GM19351 (cell line): Measurements from ENCODE around the gene LIPA.
"Not testable (repeated sequence)": the region's sequence is repeated elsewhere in the genome, so short reads cannot be mapped to it uniquely, and the experiment has no call there.

Experiments used
- ATAC-seq: cut with Tn5 transposase; IDR thresholded peaks from one replicate; pipeline ENCODE4 v1.9.1; 2021; ENCODE audit warnings: mild to moderate bottlenecking, moderate library complexity; ENCODE audit not compliant: unreplicated experiment

Gene LIPA

GRCh38 chr10:89271532-89271931 lies 20.0 kb upstream of the LIPA start:
- ATAC-seq, result no peak

GRCh38 chr10:89270153-89270483 lies 18.5 kb upstream of the LIPA start:
- ATAC-seq, result no peak

GRCh38 chr10:89269433-89270152 lies 18.0 kb upstream of the LIPA start:
- ATAC-seq, result no peak

DNA sequence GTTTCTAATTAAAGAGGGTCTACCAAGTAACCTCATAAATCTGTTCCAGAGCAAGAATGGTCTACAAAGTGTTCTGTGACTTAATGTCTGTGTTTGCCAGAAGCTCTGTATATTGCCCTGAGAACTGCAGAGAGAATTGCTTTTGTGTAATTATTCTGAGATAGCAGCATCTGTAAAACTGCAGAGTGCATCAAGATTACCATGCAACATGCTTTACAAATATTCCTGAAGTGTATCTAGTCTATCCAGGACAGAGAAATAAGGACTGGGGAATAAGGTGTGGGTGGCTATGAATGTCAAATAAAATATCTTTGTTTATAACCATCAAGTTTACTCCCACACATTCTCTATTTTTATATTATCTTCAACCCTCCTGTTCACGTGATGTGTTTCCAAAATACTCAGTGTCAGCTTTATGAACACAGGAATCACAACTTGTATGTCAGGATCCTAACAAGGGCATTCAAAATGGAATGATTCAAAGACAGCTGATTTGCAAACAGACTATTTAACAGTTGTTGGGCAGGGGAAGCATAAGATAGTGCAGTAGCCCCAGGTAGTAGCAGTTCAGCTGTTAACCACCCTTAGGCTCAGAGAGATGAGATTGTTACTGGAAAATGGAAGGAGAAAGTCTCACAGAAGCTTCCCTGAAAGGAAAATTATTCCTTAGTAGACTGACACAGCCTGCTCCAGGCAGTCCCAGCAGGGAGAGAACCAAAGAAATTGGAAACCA lies 15.3 kb upstream of the LIPA start:
- no peak for ATAC-seq

GRCh38 chr10:89263531-89263930 lies 12.0 kb upstream of the LIPA start:
- no peak for ATAC-seq

DNA sequence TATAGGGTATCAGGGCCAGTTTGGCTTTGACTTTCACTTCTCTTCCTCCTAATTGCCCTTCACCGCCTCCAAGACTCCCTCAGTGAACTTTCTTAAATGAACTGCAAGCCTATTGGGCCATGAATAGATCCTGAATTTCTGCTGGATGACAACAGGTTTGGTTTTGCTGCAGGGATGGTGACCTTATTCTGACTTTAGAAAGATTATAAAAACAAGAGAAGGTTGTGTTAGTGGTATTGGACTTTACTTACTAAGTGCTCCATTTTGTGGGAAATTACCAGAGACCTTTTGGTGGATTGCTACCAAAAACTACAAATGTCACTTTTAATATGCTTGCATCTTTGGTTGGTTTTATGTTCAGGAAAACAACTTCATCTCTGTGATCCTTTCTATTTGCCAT lies 11.5 kb upstream of the LIPA start:
- ATAC-seq, result no peak

DNA sequence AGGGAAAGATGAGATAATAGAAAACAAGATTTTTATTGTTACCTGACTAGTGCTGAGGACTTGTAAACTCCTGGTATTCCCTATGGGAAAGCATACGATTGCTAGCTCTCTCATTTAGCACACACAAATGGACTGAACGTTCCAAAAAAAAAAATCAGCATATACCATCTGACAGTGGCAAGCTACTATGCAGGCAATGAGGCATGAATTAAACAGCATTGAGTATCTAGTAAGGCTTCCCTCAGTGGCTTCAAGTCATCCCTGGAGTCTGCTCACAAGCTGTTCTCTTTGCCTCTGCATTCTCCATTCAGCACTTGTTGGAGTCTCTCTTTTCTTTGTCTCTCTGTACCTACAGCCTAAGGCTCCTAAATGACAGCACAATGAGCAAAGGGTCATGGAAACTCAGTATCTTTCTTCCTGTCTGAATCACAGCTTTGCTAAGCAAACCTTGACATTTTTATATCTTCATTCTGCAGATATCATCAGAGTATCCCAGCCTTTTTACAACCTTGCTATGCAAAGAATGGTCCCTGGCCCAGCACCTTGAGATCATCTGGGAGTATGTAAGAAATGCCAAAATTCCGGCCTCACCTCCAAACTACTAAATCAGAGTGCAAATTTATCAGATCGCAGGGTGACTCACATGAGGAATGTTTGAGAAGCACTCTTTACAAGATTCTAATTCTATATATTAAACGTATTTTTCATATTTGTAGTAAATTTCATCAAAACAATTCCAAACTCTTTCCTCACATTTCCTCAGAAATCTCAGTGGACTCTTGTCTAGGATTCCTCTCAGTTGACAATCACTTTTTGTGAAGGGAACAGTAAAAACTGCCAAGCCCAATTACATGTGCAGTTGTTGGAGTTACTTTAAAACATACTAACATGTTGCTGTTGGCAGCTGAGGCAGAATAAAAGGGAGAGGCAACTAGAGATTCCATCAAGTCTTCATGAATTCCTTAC lies 10.8 kb upstream of the LIPA start:
- no peak for ATAC-seq

- no peak for ATAC-seq
These were observed 7.3 kb upstream of the LIPA start for GRCh38 chr10:89258881-89259280.

- no peak for ATAC-seq
These were observed 6.0 kb upstream of the LIPA start for GRCh38 chr10:89257581-89257980.

DNA sequence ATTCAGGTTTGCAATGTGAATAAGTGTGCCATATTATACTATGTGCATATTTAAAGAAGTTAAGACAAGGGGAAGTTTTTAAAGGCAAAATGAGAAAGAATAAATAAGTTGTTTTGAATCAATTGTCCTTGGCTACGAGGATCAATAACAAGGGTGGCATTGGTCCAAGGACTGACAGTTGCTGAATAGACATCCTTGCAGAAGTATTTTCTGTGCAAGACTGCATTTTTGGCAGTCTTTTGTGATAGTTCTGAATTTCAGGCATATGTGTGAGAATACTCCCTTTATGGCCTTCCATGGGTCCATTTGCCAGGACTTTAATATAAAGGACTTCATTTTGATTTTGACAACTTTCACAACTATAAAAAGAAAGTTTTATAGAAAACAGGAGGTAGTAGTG lies 5.4 kb upstream of the LIPA start:
- ATAC-seq, result no peak

DNA sequence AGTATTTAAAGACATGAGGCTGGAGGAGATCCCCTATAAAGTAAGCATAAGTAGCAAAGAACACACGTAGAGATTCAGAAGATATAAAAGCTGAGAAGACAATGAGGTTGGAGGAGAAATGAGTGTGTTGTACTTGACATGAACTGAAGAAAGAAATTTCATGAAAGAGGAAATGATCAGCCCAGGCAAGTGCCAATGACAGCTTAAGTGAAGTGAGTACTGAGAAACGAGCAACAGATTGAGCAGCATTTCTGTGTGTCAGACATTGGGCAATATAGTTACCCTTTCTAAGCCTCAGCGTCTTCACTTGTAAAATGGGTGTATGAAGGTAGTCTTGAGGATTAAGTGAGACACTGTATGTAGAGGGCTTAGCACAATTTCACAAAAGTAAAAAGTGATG lies 4.8 kb upstream of the LIPA start:
- no peak for ATAC-seq

DNA sequence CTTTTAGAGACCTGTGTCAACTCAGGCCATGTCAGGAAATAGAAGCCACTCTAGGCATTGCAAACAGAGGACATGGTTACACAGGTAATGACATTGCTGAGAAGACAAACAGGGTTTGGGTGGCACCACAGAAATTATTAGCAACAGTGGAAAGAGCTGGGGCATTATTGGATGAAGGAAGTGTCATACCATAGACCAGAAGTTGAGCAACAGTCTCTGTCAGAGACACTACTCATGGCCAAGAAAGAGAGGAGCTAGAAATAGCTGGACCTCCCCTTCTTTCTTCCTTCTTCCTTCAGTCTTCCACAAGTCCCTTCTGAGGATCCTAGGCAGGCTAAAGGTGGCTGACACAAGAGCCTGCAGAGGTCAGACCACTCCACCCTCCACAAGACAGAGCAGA lies 4.2 kb upstream of the LIPA start:
- no peak for ATAC-seq

- not testable (repeated sequence) for ATAC-seq
These were observed 3.6 kb upstream of the LIPA start for GRCh38 chr10:89255091-89255579.

- no peak for ATAC-seq
These were observed 630 bp upstream of the LIPA start for GRCh38 chr10:89252225-89252585.

- no peak for ATAC-seq
These were observed 638 bp downstream of the LIPA start for GRCh38 chr10:89250865-89251408.

DNA sequence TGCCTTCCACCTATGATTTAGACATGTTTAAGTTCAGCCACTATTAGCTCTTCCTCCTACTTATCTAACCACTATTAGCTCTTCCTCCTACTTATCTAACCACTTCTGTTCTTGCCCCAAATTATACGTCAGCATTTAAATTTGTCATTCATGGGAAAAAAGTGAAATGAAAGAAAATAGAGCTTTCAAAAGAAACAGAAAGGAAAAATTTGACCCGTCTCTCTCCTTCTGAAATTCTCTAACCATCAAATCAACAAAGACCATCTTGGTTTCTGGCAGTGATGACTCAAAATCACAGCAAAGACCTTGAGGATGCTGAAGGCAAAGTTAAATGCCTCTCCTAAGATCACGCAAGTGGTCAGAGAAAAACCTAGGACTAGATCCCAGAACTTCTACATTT lies 2.6 kb downstream of the LIPA start:
- ATAC-seq, result no peak

- ATAC-seq, result not testable (repeated sequence)
These were observed 4.0 kb downstream of the LIPA start for GRCh38 chr10:89247623-89248022.

DNA sequence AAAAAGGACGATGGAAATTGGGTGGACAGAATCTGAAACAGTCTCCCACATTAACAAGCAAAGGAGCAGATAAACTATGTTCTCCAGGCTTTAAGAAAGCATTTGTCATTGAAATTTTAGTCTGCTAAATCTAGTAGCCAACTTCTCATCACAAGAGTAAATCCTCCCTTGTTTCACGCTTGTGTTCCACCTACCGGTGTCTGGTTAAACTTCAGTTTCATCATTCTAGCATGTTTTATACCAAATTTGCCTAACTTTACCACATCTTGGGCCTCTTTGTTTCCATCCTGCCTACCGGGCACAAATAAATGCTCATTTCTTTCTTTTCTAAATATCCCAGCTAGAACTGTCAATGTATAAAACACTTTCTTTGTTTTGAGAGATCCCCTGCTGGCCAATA lies 5.8 kb downstream of the LIPA start:
- peak; percentile 45 for ATAC-seq

GRCh38 chr10:89242840-89243568 lies 8.6 kb downstream of the LIPA start:
- no peak for ATAC-seq

GRCh38 chr10:89242345-89242684 lies 9.3 kb downstream of the LIPA start:
- ATAC-seq, result no peak
